ENCODE results near the gene IL36B. TPM values are rescaled to one million over a fixed set of nuclear protein-coding genes. Genes with fewer than 3 reads are reported as not detected.

Gene IL36B
- total and polyA plus RNA-seq, 10 donors = not detected

DNA sequence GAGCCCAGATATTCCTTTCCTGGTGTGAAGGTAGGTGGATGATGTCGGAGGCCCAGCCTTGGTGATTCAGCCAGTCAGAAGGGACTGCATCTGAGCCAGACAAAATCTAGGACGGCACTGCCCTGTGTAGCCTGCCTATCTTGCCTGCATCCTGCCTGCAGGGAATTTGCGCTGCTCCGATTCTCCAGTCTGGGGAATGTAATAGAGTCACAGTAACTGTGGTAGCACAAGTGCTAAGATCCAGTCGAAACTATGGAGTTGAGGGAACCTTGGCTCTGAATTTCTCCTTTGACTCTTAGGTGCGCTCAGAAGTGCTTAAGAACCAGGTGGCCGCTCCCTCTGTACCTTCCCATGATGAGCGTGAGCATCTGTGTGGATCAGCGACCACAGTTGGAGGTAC, 15.9 kb downstream of the IL36B start:
- Histone ChIP-seq H3K36me3 (no peaks in the 10 kb centered on the region), H3K4me3 (no peak overlapping the region), H3K27ac (no peak overlapping the region), H3K4me1 (no peaks in the 10 kb centered on the region), H3K27me3 (replicated peaks in 1 of 7) (peaks cover 0 to 18% (median 0%) of the 10 kb centered on the region in 7 donors), H3K9me3 (no peaks in the 10 kb centered on the region)
- DNase-seq = no peak
- TF ChIP-seq POLR2A (IDR thresholded peaks at IDR 0.05) = no peak
- TF ChIP-seq, protein P1, sequence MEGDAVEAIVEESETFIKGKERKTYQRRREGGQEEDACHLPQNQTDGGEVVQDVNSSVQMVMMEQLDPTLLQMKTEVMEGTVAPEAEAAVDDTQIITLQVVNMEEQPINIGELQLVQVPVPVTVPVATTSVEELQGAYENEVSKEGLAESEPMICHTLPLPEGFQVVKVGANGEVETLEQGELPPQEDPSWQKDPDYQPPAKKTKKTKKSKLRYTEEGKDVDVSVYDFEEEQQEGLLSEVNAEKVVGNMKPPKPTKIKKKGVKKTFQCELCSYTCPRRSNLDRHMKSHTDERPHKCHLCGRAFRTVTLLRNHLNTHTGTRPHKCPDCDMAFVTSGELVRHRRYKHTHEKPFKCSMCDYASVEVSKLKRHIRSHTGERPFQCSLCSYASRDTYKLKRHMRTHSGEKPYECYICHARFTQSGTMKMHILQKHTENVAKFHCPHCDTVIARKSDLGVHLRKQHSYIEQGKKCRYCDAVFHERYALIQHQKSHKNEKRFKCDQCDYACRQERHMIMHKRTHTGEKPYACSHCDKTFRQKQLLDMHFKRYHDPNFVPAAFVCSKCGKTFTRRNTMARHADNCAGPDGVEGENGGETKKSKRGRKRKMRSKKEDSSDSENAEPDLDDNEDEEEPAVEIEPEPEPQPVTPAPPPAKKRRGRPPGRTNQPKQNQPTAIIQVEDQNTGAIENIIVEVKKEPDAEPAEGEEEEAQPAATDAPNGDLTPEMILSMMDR (IDR thresholded peaks at IDR 0.05 in 8 of 11, conservative IDR thresholded peaks at IDR 0.05 in 3 of 11) = no peak
- TF ChIP-seq POLR2AphosphoS5 (IDR thresholded peaks at IDR 0.05) = no peak
- intact Hi-C loops (cut with DNase I; ENCODE audit: low total_unique reads) = no loop called here
- WGBS, 5 donors = 88 to 97% (median 92%) methylated on average over 9 of the region's 9 CpGs

DNA sequence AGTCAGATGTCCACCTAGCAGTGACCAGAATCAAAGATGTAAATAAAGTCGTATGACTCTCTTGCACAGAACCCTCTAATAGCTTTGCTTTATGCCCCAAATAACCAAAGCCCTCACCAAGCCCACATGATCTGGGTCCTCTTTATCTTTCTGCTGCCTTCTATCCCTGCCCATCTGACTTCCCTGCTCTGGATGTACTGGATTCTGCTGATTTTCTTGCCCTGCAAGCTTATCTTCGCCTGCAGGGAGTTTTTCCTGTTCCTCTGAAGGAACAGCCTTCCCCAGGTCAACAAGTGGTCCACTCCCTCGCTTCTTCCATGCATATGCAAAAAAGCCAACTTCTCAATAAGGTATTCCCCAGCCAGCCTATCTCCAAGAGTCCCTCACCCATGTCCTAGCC, 18.7 kb downstream of the IL36B start:
- 66 to 79% (median 67%) methylated on average over 3 of the region's 3 CpGs for WGBS, 5 donors
- intact Hi-C loops (cut with DNase I; ENCODE audit: low total_unique reads) = no loop called here
- no peak overlapping the region for H3K4me3 ChIP-seq
- peaks cover 0 to 36% (median 1%) of the 10 kb centered on the region in 7 donors for H3K27me3 ChIP-seq (replicated peaks in 1 of 7)
- TF ChIP-seq, protein P1 (IDR thresholded peaks at IDR 0.05 in 8 of 11, conservative IDR thresholded peaks at IDR 0.05 in 3 of 11) = no peak
- TF ChIP-seq POLR2AphosphoS5 (IDR thresholded peaks at IDR 0.05) = no peak
- no peak for TF ChIP-seq POLR2A (IDR thresholded peaks at IDR 0.05)
- no peaks in the 10 kb centered on the region for H3K4me1 ChIP-seq
- no peak overlapping the region for H3K27ac ChIP-seq
- no peaks in the 10 kb centered on the region for H3K9me3 ChIP-seq
- H3K36me3 ChIP-seq = no peaks in the 10 kb centered on the region
- DNase-seq = no peak

DNA sequence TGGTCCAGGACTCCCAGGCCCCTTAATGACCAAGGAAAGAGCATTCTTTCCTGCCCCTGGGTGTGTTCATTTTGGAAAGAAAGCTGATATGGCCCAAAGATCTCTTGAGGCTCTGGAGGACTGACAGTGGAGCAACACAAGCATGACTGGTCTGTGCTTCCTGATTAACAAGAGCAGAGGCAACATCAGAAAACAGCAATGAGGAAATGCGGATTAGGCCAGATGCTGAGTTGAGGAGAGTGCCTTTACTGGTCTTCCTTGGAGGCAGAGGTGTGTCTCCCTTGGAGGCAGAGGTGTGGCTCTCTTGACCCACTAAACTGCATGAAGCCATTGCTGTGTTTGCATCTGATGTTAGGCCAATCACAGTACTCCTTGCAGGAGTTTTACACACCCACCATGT, 19.9 kb downstream of the IL36B start:
- H3K27ac ChIP-seq = no peak overlapping the region
- TF ChIP-seq POLR2AphosphoS5 (IDR thresholded peaks at IDR 0.05) (no peak), POLR2A (IDR thresholded peaks at IDR 0.05) (no peak)
- TF ChIP-seq, protein P1 (IDR thresholded peaks at IDR 0.05 in 8 of 11, conservative IDR thresholded peaks at IDR 0.05 in 3 of 11) = no peak
- H3K36me3 ChIP-seq = no peaks in the 10 kb centered on the region
- peaks cover 0 to 49% (median 5%) of the 10 kb centered on the region in 7 donors for H3K27me3 ChIP-seq (replicated peaks in 1 of 7)
- no peaks in the 10 kb centered on the region for H3K9me3 ChIP-seq
- intact Hi-C loops (cut with DNase I; ENCODE audit: low total_unique reads) = no loop called here
- no peak for DNase-seq
- no peak overlapping the region for H3K4me3 ChIP-seq
- H3K4me1 ChIP-seq = no peaks in the 10 kb centered on the region
- 90 to 100% (median 91%) methylated on average over 1 of the region's 1 CpG for WGBS, 5 donors

DNA sequence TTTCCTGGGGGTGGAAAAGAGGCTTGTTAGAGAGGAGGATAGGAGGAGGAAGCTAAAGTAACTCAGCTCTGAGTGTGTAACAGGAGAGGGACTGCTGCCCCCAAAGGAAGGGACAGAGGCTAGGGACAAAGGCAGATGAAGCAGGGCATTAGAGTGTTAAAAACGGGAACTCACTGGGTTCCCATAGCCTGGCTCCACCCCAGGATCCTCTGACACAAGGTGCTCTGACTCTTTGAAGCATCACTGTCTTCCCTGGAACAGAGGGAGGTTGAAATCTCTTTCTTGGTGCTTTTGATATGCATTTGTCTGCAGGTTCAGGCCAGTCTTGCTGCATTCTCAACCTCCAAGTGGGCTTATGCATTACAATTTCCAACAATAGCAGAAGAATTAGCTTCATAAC, 24.6 kb downstream of the IL36B start:
- intact Hi-C loops (cut with DNase I; ENCODE audit: low total_unique reads) = no loop called here
- H3K27me3 ChIP-seq (replicated peaks in 1 of 7) = peaks cover 0 to 65% (median 6%) of the 10 kb centered on the region in 7 donors
- no peaks in the 10 kb centered on the region for H3K9me3 ChIP-seq
- H3K4me1 ChIP-seq = no peaks in the 10 kb centered on the region
- H3K36me3 ChIP-seq = no peaks in the 10 kb centered on the region
- WGBS, 5 donors = 5 to 30% (median 13%) methylated on average over 1 of the region's 1 CpG
- no peak for DNase-seq
- no peak for TF ChIP-seq POLR2A (IDR thresholded peaks at IDR 0.05)
- TF ChIP-seq POLR2AphosphoS5 (IDR thresholded peaks at IDR 0.05) = no peak
- TF ChIP-seq, protein P1 (IDR thresholded peaks at IDR 0.05 in 8 of 11, conservative IDR thresholded peaks at IDR 0.05 in 3 of 11) = no peak
- no peak overlapping the region for H3K4me3 ChIP-seq
- H3K27ac ChIP-seq = no peak overlapping the region

Measured in spleen (tissue), 11 donors.